Measurements from ENCODE around the gene CCDC87.
"Not testable (repeated sequence)": the region's sequence is repeated elsewhere in the genome, so short reads cannot be mapped to it uniquely, and the experiment has no call there.

Gene CCDC87

DNA sequence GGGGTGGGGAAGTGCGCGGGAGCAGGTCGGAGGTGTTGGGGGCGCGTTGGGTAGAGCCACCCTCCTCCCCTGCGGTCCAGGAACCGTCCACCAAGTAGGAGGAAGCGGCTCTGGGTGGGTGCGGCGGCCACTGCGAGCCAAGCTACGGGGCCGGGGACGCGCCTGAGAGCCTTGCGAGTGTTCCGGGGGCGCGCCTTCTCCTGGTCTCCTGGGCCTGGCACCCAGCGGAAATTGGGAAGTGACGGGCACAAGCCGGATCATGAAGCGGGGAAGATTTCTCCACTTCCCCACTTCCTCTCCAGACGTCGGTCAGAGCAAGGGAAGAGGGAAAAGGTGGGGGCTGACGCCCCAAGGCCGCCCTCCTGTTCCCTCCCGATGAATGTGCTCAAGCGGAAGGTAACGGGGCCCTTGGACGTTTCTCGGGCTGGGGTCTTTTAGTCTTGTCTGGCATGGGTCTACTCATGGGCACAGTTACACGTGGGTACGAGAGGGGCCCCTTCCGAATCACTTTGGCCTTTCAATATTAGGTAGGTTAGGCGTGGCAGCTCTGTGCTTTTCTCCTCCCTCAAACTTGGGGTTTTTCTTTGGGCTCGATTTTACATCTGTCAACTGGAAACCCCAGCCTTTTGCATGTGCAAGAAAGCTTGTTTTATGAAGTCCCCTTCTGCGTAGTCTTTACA is 24.4 kb upstream of the CCDC87 start:
- DNase-seq (ENCODE audit: low read depth): no peak

DNA sequence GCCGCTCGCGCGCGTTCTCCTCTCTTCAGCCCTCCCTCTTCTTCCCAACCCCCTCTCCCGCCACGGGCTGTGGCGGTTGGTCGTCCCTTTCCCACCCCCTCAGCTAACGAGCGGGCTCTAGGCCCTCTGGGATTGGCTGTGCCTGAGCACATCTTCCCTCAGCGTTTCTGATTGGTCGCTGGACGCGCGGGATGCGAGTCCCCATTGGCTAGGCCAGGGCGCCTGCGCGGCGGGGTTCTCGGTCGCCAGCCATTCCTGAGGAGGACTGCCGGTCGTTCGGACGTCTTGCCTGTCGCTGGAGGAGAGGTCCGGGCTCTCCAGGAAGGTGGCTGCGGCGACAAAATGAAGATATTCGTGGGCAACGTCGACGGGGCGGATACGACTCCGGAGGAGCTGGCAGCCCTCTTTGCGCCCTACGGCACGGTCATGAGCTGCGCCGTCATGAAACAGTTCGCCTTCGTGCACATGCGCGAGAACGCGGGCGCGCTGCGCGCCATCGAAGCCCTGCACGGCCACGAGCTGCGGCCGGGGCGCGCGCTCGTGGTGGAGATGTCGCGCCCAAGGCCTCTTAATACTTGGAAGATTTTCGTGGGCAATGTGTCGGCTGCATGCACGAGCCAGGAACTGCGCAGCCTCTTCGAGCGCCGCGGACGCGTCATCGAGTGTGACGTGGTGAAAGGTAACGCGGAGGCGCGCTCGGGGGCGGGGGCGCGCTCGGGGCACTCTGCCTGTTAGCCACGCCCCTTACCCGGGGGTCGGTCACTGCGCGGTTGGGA is 23.7 kb upstream of the CCDC87 start, which contains the start of gene RBM14:
Gene RBM14 (plus strand): TSS at position 252 of the 776 bp plus-strand sequence. CDS start 91 bp downstream, at position 343.
- H3K4me3 ChIP-seq (ENCODE audit: low read depth, low read length): peak within 1 kb of the TSS; percentile 94
- DNase-seq (ENCODE audit: low read depth): peak; percentile 97

More for the DNA sequence above, 24.4 kb upstream of the CCDC87 start:
- peak overlapping the region; percentile 94 for H3K4me3 ChIP-seq (ENCODE audit: low read depth, low read length)

GRCh38 chr11:66614073-66614472 is 21.2 kb upstream of the CCDC87 start:
- no peak overlapping the region for H3K4me3 ChIP-seq (ENCODE audit: low read depth, low read length)
- no peak for DNase-seq (ENCODE audit: low read depth)

DNA sequence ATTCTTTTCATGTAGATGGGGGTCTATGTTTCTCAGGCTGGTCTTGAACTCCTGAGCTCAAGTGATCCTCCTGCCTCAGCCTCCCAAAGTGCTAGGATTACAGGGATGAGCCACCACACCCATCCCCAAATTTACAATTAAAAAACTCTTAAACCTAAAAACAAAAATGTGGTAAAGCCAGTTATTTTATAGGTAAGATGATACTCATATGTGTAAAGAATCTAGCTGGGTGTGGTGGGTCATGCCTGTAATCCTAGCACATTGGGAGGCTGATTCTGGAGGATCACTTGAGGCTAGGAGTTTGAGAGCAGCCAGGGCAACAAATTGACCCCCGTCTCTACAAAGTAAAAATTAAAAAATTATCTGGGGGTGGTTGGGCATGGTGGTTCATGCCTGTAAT is 19.6 kb upstream of the CCDC87 start:
- no peak for DNase-seq (ENCODE audit: low read depth)
- no peak overlapping the region for H3K4me3 ChIP-seq (ENCODE audit: low read depth, low read length)

GRCh38 chr11:66609721-66610617 is 17.1 kb upstream of the CCDC87 start:
- no peak for DNase-seq (ENCODE audit: low read depth)
- H3K4me3 ChIP-seq (ENCODE audit: low read depth, low read length): no peak overlapping the region

DNA sequence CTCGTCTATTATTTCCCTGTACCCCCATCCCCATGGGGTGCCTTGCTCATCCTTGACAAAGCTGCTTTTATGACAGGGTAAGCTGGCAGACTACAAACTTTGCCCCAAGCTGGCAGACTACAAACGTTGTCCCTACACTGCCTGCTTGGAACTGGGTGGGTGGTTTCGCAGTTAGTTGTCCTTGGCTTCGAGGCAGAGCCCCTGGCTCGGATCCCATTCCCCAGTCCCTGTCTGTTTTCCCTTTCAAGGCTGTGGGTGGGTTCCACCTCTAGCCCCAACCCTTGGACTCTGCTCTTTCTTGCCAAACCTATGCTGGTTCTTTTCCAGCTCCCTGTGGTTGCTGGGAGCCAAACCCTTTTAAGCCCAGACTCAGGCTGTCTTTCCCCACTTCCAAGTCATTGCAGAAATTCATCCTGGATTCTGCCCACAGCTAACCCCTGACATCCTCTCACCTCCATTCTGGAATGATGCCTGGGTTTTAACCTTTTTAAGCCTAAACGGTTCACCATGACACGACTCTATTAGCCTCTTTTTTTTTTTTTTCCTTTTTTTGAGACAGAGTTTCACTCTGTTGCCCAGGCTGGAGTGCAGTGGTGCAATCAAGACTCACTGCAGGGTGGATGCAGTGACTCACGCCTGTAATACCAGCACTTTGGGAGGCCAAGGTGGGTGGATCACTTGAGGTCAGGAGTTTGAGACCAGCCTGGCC is 14.4 kb upstream of the CCDC87 start:
- no peak overlapping the region for H3K4me3 ChIP-seq (ENCODE audit: low read depth, low read length)
- DNase-seq (ENCODE audit: low read depth): peak; percentile 72

- H3K4me3 ChIP-seq (ENCODE audit: low read depth, low read length); DNase-seq (ENCODE audit: low read depth): not testable (repeated sequence)
Measured at GRCh38 chr11:66606608-66607007, 13.7 kb upstream of the CCDC87 start.

DNA sequence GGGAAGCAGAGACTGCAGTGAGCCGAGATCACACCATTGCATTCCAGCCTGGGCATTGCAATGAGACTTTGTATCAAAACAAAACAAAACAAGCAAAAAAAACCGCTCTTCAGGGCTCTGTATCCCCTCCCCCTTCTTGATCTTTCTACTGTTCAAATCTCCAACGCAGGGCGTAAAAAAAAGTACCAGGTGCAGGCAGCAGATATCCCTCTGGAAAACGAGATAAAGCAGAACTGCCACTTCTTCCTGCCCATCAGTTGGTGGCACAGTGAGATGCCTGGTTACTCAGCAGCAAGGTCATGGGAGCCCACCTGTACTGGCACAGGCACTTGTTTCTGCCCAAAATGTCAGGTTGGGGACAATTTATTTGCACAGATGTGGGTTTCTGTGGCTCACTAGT is 11.3 kb upstream of the CCDC87 start:
- no peak for DNase-seq (ENCODE audit: low read depth)
- H3K4me3 ChIP-seq (ENCODE audit: low read depth, low read length): no peak overlapping the region

- no peak overlapping the region for H3K4me3 ChIP-seq (ENCODE audit: low read depth, low read length)
- DNase-seq (ENCODE audit: low read depth): no peak
Measured at GRCh38 chr11:66603072-66603471, 10.2 kb upstream of the CCDC87 start.

DNA sequence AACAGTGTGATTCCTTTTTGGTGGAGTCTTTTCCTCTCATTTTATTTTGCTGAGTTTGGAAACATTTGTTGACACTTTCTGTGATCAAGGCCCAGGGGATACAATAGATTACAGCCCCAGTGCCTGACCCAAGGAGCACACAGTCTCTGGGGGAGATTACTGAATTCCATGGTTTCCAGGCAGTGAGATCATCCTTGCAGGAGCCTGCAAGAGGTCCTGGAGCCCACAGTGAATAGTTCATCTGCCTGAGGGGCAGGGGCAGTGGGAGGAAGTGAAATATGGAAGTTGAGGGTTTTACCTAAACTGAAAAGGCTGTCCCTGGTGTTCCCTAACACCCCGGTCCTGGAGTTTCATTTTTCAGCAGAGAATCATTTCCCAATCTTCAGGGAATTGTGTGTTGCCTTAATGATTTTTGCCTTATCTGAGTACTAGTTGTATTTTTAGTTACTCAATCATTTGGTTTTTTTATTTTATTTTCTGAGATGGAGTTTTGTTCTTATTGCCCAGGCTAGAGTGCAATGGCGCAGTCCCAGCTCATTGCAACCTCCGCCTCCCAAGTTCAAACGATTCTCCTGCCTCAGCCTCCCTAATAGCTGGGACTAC is 7.9 kb upstream of the CCDC87 start:
- no peak for DNase-seq (ENCODE audit: low read depth)
- H3K4me3 ChIP-seq (ENCODE audit: low read depth, low read length): no peak overlapping the region

GRCh38 chr11:66600219-66600618 is 7.4 kb upstream of the CCDC87 start:
- no peak for DNase-seq (ENCODE audit: low read depth)
- no peak overlapping the region for H3K4me3 ChIP-seq (ENCODE audit: low read depth, low read length)

GRCh38 chr11:66598993-66599392 is 6.1 kb upstream of the CCDC87 start:
- DNase-seq (ENCODE audit: low read depth): no peak
- no peak overlapping the region for H3K4me3 ChIP-seq (ENCODE audit: low read depth, low read length)

- no peak for DNase-seq (ENCODE audit: low read depth)
Measured at GRCh38 chr11:66595245-66595904, 2.5 kb upstream of the CCDC87 start.

GRCh38 chr11:66593650-66594049 is 787 bp upstream of the CCDC87 start:
- DNase-seq (ENCODE audit: low read depth): no peak

More at GRCh38 chr11:66595245-66595904, 2.5 kb upstream of the CCDC87 start:
- no peak overlapping the region for H3K4me3 ChIP-seq (ENCODE audit: low read depth, low read length)

GRCh38 chr11:66593303-66593635 is 406 bp upstream of the CCDC87 start:
- H3K4me3 ChIP-seq (ENCODE audit: low read depth, low read length): peak overlapping the region; percentile 83
- DNase-seq (ENCODE audit: low read depth): no peak

More at GRCh38 chr11:66593650-66594049, 787 bp upstream of the CCDC87 start:
- H3K4me3 ChIP-seq (ENCODE audit: low read depth, low read length): peak overlapping the region; percentile 83

- no peak overlapping the region for H3K4me3 ChIP-seq (ENCODE audit: low read depth, low read length)
- DNase-seq (ENCODE audit: low read depth): no peak
Measured at GRCh38 chr11:66591175-66591574, 1.7 kb downstream of the CCDC87 start.

DNA sequence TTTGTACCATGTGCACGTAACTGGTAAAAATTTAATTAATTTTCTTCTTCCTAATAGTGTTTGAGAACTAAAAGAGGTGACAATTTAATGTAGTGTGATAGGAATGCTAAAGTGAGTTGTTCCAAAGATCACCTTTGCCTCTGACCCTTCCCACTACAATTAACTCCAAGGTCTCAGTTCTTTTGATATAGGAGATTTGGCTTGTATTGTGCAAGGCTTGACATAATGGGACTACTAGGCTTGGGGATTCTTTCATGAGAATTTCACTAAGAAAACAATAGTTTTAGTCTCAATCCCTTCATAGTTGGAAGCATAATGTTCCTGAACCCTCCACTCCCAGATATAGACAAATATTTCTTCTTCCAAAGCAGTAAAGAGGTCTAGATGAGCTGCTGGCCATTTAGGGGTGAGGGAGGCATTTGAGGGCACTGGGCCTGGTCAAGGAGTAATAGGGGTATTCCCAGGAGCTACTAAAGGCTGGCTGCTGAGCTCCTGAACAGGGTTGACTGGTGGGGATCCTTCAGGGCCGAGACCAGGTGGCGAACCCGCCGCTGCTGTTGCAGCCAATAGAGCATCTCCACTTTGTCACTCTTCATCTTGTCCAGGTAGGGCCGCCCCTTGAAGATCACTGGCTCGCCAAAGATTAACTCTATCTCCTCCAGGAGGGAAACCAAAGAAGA is 2.7 kb downstream of the CCDC87 start:
- no peak overlapping the region for H3K4me3 ChIP-seq (ENCODE audit: low read depth, low read length)
- DNase-seq (ENCODE audit: low read depth): no peak

- not testable (repeated sequence) for H3K4me3 ChIP-seq (ENCODE audit: low read depth, low read length); DNase-seq (ENCODE audit: low read depth)
Measured at GRCh38 chr11:66589315-66589714, 3.5 kb downstream of the CCDC87 start.

All from skeletal muscle cell (primary cell).